Measurements from ENCODE around the gene ADAM30. TPM values are rescaled to one million over a fixed set of nuclear protein-coding genes. Genes with fewer than 3 reads are reported as not detected.

ADAM30 gene
- total RNA-seq, 1 experiment from 2014 or later: not detected

GRCh38 chr1:119937198-119937597 is 40.9 kb upstream of the ADAM30 start:
- CTCF ChIA-PET: no interaction called here
- Histone ChIP-seq H3K4me1 (ENCODE audit: control insufficient read depth, insufficient read depth, low read length) (no peaks in the 10 kb centered on the region), H3K9me3 (ENCODE audit: control insufficient read depth, insufficient read depth, low read depth, low read length) (peaks cover 3% of the 10 kb centered on the region; the same call in 1 of the 2 replicates), H3K4me3 (ENCODE audit: low read depth in 2 of 2, low read length in 2 of 2) (no peak overlapping the region), H3K27me3 (ENCODE audit: control insufficient read depth, insufficient read depth, low read length) (no peaks in the 10 kb centered on the region), H3K36me3 (ENCODE audit: control insufficient read depth, insufficient read depth, low read length) (peaks cover 31% of the 10 kb centered on the region), H3K27ac (ENCODE audit: low read length) (no peak overlapping the region)
- DNase-seq (ENCODE audit: low read depth, low spot score): no peak
- POLR2A ChIA-PET: no interaction called here
- no peak for TF ChIP-seq TCF7L2 (IDR thresholded peaks at IDR 0.05; ENCODE audit: low read depth, low read length)
- in situ Hi-C loops (cut with HindIII; ENCODE audit: low pct_unique_long_range_greater_than_20kb, low sequenced_read_pairs): no loop called here
- BruUV-seq (replicated peaks): no TSS peak
- intact Hi-C loops (cut with micrococcal nuclease; ENCODE audit: unreplicated experiment): no loop called here
- ATAC-seq: no peak

- Histone ChIP-seq H3K4me3 (ENCODE audit: low read depth in 2 of 2, low read length in 2 of 2) (no peak overlapping the region), H3K4me1 (ENCODE audit: control insufficient read depth, insufficient read depth, low read length) (no peaks in the 10 kb centered on the region), H3K27me3 (ENCODE audit: control insufficient read depth, insufficient read depth, low read length) (no peaks in the 10 kb centered on the region), H3K36me3 (ENCODE audit: control insufficient read depth, insufficient read depth, low read length) (peaks cover 31% of the 10 kb centered on the region), H3K27ac (ENCODE audit: low read length) (no peak overlapping the region), H3K9me3 (ENCODE audit: control insufficient read depth, insufficient read depth, low read depth, low read length) (peaks cover 3% of the 10 kb centered on the region; the same call in 1 of the 2 replicates)
- ChIA-PET POLR2A (no interaction called here), CTCF (no interaction called here)
- in situ Hi-C loops (cut with HindIII; ENCODE audit: low pct_unique_long_range_greater_than_20kb, low sequenced_read_pairs) (no loop called here), intact Hi-C loops (cut with micrococcal nuclease; ENCODE audit: unreplicated experiment) (loop anchor here (2.0 kb wide), 1 partner anchor 15 kb away; no protein-coding TSS in a partner anchor)
- ATAC-seq (no peak), DNase-seq (ENCODE audit: low read depth, low spot score) (no peak)
- TF ChIP-seq SIN3A (IDR thresholded peaks at IDR 0.05; ENCODE audit: borderline replicate concordance, insufficient read depth, low read depth, low read length) (no peak), POLR2AphosphoS5 (IDR thresholded peaks at IDR 0.05; ENCODE audit: low read depth, low read length) (no peak), CTCF (IDR thresholded peaks at IDR 0.05) (no peak), REST (IDR thresholded peaks at IDR 0.05; ENCODE audit: insufficient read depth in 1 of 2, low read depth in 2 of 2, low read length in 1 of 2) (no peak), TCF7L2 (IDR thresholded peaks at IDR 0.05; ENCODE audit: low read depth, low read length) (no peak)
- BruUV-seq (replicated peaks): no TSS peak
Observed at GRCh38 chr1:119935915-119936314, 39.6 kb upstream of the ADAM30 start.

DNA sequence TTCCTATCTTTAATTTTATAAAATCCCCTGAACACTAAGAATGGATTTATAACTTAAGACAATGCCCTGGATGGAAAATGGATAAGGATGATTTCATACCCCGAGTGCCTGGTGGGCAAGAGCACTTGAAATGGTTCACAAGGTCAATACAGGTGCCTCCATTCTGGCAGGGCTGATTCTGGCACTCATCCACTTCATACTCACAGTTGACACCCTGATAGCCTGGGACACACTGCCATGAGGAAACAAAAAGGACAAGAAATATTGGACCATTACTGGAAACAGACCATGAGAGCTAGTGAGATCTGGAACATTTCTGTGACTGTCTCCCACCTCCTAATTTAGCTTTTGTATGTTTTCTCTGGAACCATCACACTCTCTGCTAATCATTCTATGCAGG is 39.1 kb upstream of the ADAM30 start:
- no peak overlapping the region for H3K27ac ChIP-seq (ENCODE audit: low read length)
- H3K27me3 ChIP-seq (ENCODE audit: control insufficient read depth, insufficient read depth, low read length): no peaks in the 10 kb centered on the region
- H3K9me3 ChIP-seq (ENCODE audit: control insufficient read depth, insufficient read depth, low read depth, low read length): peaks cover 3% of the 10 kb centered on the region; the same call in 1 of the 2 replicates
- H3K4me3 ChIP-seq (ENCODE audit: low read depth in 2 of 2, low read length in 2 of 2): no peak overlapping the region
- DNase-seq (ENCODE audit: low read depth, low spot score) (no peak), ATAC-seq (no peak)
- BruUV-seq (replicated peaks): no TSS peak
- in situ Hi-C loops (cut with HindIII; ENCODE audit: low pct_unique_long_range_greater_than_20kb, low sequenced_read_pairs): no loop called here
- H3K4me1 ChIP-seq (ENCODE audit: control insufficient read depth, insufficient read depth, low read length): no peaks in the 10 kb centered on the region
- intact Hi-C loops (cut with micrococcal nuclease; ENCODE audit: unreplicated experiment): loop anchor here (2.0 kb wide), 1 partner anchor 15 kb away; no protein-coding TSS in a partner anchor
- peaks cover 26% of the 10 kb centered on the region for H3K36me3 ChIP-seq (ENCODE audit: control insufficient read depth, insufficient read depth, low read length)
- ChIA-PET POLR2A (no interaction called here), CTCF (interaction anchor here (0.5 kb wide), 1 partner anchor 177 kb away, joined by 3 read pairs; no protein-coding TSS in a partner anchor)
- TF ChIP-seq REST (IDR thresholded peaks at IDR 0.05; ENCODE audit: insufficient read depth in 1 of 2, low read depth in 2 of 2, low read length in 1 of 2) (no peak), CTCF (IDR thresholded peaks at IDR 0.05) (no peak), SIN3A (IDR thresholded peaks at IDR 0.05; ENCODE audit: borderline replicate concordance, insufficient read depth, low read depth, low read length) (no peak), TCF7L2 (IDR thresholded peaks at IDR 0.05; ENCODE audit: low read depth, low read length) (no peak), POLR2AphosphoS5 (IDR thresholded peaks at IDR 0.05; ENCODE audit: low read depth, low read length) (no peak)
